Left ventricle myocardium inferior (tissue), 1 donor: ENCODE results near the gene SURF4. TPM values are rescaled to one million over a fixed set of nuclear protein-coding genes. Genes with fewer than 3 reads are reported as not detected.

ENCODE experiments used
- DNase-seq: peaks from one replicate; pipeline ENCODE4 v3.0.0-alpha.2; 2020
- H3K27ac ChIP-seq: fragments of 200-600 bp; replicated peaks from 2 replicates; pipeline ENCODE4 v1.8.0; 2021
- H3K27me3 ChIP-seq: fragments of 200-600 bp; 2 replicates; pipeline ENCODE4 v1.8.0; 2021; ENCODE audit warnings: low read depth
- H3K36me3 ChIP-seq: fragments of 200-600 bp; 2 replicates; pipeline ENCODE4 v1.8.0; 2021
- H3K4me1 ChIP-seq: fragments of 200-600 bp; 2 replicates; pipeline ENCODE4 v1.8.0; 2021
- H3K4me3 ChIP-seq: fragments of 200-600 bp; 2 replicates; pipeline ENCODE4 v1.8.0; 2021; ENCODE audit warnings: mild to moderate bottlenecking, moderate library complexity
- H3K9me3 ChIP-seq: fragments of 200-600 bp; replicated peaks from 2 replicates; pipeline ENCODE4 v1.8.0; 2021
- intact Hi-C: fragments of 100-400 bp; cut with micrococcal nuclease; formaldehyde crosslinking; loops from one replicate; pipeline ENCODE4 v1.11.0; 2022
- total RNA-seq: library from RNA; stranded (reverse); fragmentation: NEBNext Ultra II Directional; extraction: Animal tissue kit (Norgen Biotek cat#: 25700); gene quantifications from one replicate; pipeline ENCODE4 v1.2.1, GENCODE V29; 2021
- TF ChIP-seq, protein P1 (sequence below): fragments of 200-600 bp; IDR thresholded peaks from 2 replicates; pipeline ENCODE4 v1.8.0; 2021; ENCODE audit warnings: antibody characterized with exemption, mild to moderate bottlenecking, borderline replicate concordance
- donor health status: DM: no; HTN: yes; CAD: no; lungs with severe emphysema.

SURF4 gene
- total RNA-seq, 1 donor from 2014 or later = 61.9 TPM

DNA sequence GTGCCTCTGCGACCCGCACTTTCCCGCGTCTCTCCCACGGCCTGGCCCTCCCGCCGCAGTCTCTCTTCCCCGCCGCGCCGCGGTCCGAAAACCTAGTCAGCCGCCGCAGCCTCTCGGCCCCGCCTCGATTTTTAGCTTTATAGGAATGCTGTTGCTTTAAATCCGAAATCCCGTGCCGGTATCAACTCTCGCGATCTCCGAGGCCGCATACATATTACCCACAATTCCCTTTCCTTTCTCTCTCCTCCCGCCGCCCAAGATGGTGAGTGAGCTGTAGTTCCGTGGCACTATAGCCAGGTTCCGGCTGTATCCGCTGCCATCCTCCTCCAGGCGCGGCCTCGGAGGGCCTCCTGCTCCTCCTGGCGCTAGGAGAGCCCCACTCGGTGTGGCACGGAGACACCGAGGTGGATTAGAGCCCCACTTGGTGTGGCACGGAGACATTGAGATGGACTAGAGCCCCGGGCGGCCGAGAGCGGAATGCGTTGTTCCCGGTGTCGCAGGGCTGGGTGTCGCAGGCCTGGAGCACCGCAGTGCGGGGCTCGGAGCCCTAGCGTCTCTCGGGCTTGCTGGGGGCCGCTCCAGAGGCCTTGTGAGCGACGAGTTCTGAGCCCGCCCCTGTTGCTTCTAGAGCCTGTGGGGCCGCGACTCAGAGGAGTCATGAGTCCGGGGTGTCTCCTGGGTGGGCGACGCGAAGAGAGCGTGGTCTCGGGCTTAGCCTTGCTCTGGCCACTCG is 27.7 kb downstream of the SURF4 start, which contains the start of the genes MED22 and RPL7A:
Gene MED22, minus strand, starts transcription at position 147 of the 733 bp plus-strand sequence. CDS start 1,469 bp downstream, outside the sequence.
Gene RPL7A, plus strand, starts transcription at position 234 of the 733 bp plus-strand sequence. Its CDS starts 26 bp downstream, at position 260.
- Histone ChIP-seq H3K36me3 (peaks cover 69% of the 10 kb centered on the region), H3K27ac (peak within 1 kb of the TSS; percentile 91), H3K9me3 (no peaks in the 10 kb centered on the region), H3K4me1 (peaks cover 45% of the 10 kb centered on the region), H3K4me3 (peak within 1 kb of the TSS; percentile 100), H3K27me3 (no peaks in the 10 kb centered on the region)
- TF ChIP-seq, protein P1, sequence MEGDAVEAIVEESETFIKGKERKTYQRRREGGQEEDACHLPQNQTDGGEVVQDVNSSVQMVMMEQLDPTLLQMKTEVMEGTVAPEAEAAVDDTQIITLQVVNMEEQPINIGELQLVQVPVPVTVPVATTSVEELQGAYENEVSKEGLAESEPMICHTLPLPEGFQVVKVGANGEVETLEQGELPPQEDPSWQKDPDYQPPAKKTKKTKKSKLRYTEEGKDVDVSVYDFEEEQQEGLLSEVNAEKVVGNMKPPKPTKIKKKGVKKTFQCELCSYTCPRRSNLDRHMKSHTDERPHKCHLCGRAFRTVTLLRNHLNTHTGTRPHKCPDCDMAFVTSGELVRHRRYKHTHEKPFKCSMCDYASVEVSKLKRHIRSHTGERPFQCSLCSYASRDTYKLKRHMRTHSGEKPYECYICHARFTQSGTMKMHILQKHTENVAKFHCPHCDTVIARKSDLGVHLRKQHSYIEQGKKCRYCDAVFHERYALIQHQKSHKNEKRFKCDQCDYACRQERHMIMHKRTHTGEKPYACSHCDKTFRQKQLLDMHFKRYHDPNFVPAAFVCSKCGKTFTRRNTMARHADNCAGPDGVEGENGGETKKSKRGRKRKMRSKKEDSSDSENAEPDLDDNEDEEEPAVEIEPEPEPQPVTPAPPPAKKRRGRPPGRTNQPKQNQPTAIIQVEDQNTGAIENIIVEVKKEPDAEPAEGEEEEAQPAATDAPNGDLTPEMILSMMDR = peak; percentile 17
- intact Hi-C loops = no loop called here
- peak; percentile 96 for DNase-seq

DNA sequence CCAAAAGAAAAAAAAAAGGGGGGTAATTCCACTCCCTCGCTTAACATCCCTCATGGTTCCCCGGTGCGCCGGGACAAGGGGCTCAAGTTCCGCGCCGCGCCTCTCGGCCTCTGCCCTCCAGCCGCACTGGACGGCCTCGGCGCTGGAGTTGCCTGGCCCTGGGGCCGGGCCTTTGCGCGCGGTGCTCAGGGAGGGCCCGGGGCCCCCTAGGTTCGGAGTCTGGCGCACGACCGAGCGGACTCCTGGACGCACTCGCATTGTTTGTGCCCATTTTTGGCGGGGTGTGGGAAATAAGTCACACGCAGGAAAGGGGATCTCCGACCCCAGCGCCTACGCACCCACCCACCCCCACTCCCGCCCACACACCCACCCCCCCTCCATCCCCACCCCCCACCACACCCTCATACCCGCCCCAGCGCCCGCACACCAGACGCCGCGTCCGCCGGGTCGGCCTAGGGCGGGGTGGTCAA is 28.3 kb downstream of the SURF4 start:
- TF ChIP-seq, protein P1 = no peak
- no peaks in the 10 kb centered on the region for H3K9me3 ChIP-seq
- peak overlapping the region; percentile 91 for H3K27ac ChIP-seq
- H3K4me3 ChIP-seq = peak overlapping the region; percentile 100
- peaks cover 69% of the 10 kb centered on the region for H3K36me3 ChIP-seq
- H3K4me1 ChIP-seq = peaks cover 45% of the 10 kb centered on the region
- no peaks in the 10 kb centered on the region for H3K27me3 ChIP-seq
- intact Hi-C loops = no loop called here
- DNase-seq = peak; percentile 43

DNA sequence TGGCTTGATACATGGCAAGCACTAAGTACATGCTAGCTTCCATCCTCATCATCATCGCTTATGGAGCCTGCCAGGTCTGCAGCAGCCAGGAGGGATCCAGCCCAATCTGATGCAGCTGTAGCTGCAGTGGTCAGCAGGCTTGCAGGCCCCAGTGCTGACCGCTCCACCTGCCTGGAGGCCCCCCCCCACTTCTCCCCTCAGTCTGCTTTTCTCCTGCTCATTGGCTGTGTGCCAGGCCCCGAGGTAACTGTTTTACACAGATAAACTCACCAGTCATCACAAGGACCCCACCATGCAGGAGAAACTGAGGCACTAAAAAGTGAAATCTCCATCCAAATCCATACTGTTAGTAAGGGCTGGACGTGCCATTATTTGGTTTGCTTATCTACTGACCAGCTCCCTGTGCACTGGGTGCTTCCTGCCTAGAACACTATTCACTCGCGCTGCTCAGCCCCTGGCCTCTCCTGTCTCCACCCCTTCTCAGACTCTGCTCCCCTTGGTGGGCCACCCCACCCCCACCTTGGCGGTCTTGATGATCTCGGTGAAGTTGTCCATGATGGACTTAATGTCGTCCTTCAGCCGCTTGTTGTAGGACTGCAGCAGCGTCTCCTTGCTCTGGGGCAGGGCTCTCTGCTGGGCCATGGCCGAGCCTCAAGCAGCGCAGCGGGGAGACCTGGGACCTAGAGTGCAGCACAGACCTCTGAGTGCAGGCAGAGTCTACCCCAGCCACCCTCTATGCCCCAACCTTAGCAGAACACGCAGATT is 29.7 kb downstream of the SURF4 start:
- intact Hi-C loops = no loop called here
- peaks cover 69% of the 10 kb centered on the region for H3K36me3 ChIP-seq
- no peaks in the 10 kb centered on the region for H3K9me3 ChIP-seq
- H3K27me3 ChIP-seq = no peaks in the 10 kb centered on the region
- peak overlapping the region; percentile 91 for H3K27ac ChIP-seq
- peaks cover 45% of the 10 kb centered on the region for H3K4me1 ChIP-seq
- H3K4me3 ChIP-seq = peak overlapping the region; percentile 100
- DNase-seq = no peak
- TF ChIP-seq, protein P1 = no peak

DNA sequence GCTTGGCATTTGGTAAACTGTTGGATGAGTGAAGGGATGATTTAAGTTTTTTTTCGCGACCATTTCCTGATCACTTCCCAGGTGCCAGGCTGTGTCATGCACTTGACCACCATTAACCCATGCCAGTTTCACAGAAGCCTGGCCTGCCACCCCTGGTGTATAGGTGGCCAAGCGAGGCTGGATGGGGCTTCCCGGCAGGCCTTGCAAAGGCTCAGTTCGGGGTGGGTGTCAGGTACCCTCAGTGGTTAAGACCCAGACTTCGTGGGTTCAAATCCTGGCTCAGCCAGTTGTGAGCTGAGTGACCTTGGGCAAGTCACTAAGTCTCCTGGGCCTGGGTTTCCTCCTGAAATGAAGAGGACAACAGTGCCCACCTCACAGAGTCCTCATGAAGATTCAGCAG is 30.3 kb downstream of the SURF4 start:
- no peak overlapping the region for H3K4me3 ChIP-seq
- H3K27me3 ChIP-seq = no peaks in the 10 kb centered on the region
- no peak overlapping the region for H3K27ac ChIP-seq
- TF ChIP-seq, protein P1 = no peak
- DNase-seq = no peak
- H3K9me3 ChIP-seq = no peaks in the 10 kb centered on the region
- intact Hi-C loops = no loop called here
- peaks cover 45% of the 10 kb centered on the region for H3K4me1 ChIP-seq
- H3K36me3 ChIP-seq = peaks cover 67% of the 10 kb centered on the region

DNA sequence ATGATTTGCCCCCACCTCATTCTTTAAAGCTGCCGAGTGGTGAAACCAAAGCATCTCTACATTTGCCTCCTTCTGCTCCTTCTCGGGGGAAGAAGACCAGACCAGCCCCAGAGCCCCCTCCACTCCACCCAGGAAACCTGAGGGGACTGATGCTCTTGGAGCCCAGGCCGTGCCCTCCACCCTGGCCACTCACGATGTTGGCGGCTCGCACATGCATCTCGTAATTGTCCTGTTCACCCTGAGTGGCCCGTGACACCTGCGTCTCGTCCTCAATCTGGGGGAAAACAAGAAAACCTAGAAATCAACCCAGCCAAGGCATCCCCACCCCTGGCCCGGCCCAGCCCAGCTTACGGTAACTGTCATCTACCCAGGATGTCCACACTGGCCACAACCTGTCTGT is 30.9 kb downstream of the SURF4 start:
- no peak overlapping the region for H3K27ac ChIP-seq
- DNase-seq = no peak
- no peaks in the 10 kb centered on the region for H3K9me3 ChIP-seq
- H3K27me3 ChIP-seq = no peaks in the 10 kb centered on the region
- intact Hi-C loops = no loop called here
- TF ChIP-seq, protein P1 = no peak
- H3K4me1 ChIP-seq = peaks cover 39% of the 10 kb centered on the region
- peaks cover 64% of the 10 kb centered on the region for H3K36me3 ChIP-seq
- H3K4me3 ChIP-seq = no peak overlapping the region
